H1 (cell line): Measurements from ENCODE around the gene CDCP1. TPM values are rescaled to one million over a fixed set of nuclear protein-coding genes. Genes with fewer than 3 reads are reported as not detected.

ENCODE experiments used
- CHD2 ChIP-seq: IDR thresholded peaks from 2 replicates; pipeline ENCODE4 v1.6.1; 2012; ENCODE audit warnings: low read length, improper control_type of control experiment
- JUN ChIP-seq: IDR thresholded peaks from 2 replicates; pipeline ENCODE4 v1.6.1; 2011; ENCODE audit warnings: low read depth, mild to moderate bottlenecking, improper control_type of control experiment, low read length
- NANOG ChIP-seq: IDR thresholded peaks from 2 replicates; pipeline ENCODE4 v1.6.1; 2011; ENCODE audit warnings: low read length, low read depth, mild to moderate bottlenecking, inconsistent platforms; ENCODE audit not compliant: insufficient read depth, poor library complexity, severe bottlenecking
- POLR2A ChIP-seq, 2 experiments: IDR thresholded peaks; 1 replicate in 1 of 2; 2 replicates in 1 of 2; pipeline ENCODE4 v1.6.1; 2011; ENCODE audit warnings: low read depth in 2 of 2, low read length in 2 of 2, mild to moderate bottlenecking in 2 of 2; ENCODE audit errors: control extremely low read depth in 1 of 2
- YY1 ChIP-seq: IDR thresholded peaks from 2 replicates; pipeline ENCODE4 v1.6.1; 2011; ENCODE audit warnings: low read depth, mild to moderate bottlenecking, low read length
- polyA plus RNA-seq, 7 experiments: library from polyadenylated mRNA; depleted of rRNA in 3 of 7; stranded (reverse) in 5 of 7; unstranded in 2 of 7; fragments of >200 nt in 5 of 7; fragments of 200-250 nt in 2 of 7; gene quantifications; 1 replicate in 5 of 7; 2 replicates in 1 of 7; 4 replicates in 1 of 7; pipeline versions ENCODE4 v1.2.1 to v1.2.3, GENCODE V29; 2011 to 2013; ENCODE audit warnings: missing spikeins in 2 of 7, mixed read lengths in 2 of 7
- total RNA-seq: library from RNA; stranded (reverse); fragmentation: NEBNext Ultra II Directional; extraction: Animal tissue kit (Norgen Biotek cat#: 25700); gene quantifications from 2 replicates; pipeline ENCODE4 v1.2.1, GENCODE V29; 2021
- TF ChIP-seq, protein P1 (sequence below): fragments of 300-600 bp; sonication (generic); IDR thresholded peaks from 2 replicates; pipeline ENCODE4 v1.7.1; 2012; ENCODE audit warnings: low read length, moderate library complexity, mild to moderate bottlenecking, inconsistent platforms; ENCODE audit not compliant: insufficient replicate concordance
- TF ChIP-seq, protein P2 (sequence below): IDR thresholded peaks from 2 replicates; pipeline ENCODE4 v1.6.1; 2011; ENCODE audit warnings: low read depth, mild to moderate bottlenecking, low read length; ENCODE audit not compliant: insufficient read depth

CDCP1 gene
- total and polyA plus RNA-seq, 2 of the 8 experiments (the other 6 are each of a cell fraction or from before 2014, with no cell fraction given), result 10.0 to 23.3 TPM

DNA sequence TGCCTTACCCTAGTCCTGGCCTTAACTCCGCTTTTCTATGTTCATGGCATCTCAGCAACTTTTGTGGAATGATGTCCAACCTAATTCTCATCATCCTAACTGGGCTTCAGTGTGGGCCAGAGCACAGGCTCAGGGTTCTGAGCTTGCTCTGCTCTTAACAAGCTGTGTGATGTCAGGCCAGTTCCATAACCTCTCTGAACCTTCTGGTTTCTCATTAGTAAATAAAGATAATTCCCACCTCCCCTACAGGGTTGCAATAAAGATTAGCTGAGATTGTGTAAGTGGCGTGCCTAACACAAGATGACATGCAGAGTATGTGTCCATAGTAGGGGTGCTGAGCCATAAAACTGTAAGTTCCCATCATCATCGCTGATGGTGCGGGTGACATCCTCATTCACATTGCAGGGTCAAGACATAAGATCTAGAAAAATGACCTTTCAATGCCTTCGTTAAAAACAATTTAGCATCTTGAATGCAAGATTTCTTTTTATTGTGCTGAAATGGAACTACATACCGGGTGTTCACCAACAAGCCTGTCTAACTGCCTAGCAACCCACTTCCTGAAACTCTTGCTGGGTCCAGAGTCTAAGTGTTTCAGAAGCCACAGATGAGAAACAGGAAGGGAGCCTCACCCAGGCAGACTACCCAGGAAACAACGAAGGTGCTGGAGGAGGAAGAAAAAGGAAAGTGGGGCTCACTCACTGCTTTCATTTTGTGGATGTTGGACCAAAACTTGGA is 36.2 kb downstream of the CDCP1 start (continued):
- TF ChIP-seq, protein P1, sequence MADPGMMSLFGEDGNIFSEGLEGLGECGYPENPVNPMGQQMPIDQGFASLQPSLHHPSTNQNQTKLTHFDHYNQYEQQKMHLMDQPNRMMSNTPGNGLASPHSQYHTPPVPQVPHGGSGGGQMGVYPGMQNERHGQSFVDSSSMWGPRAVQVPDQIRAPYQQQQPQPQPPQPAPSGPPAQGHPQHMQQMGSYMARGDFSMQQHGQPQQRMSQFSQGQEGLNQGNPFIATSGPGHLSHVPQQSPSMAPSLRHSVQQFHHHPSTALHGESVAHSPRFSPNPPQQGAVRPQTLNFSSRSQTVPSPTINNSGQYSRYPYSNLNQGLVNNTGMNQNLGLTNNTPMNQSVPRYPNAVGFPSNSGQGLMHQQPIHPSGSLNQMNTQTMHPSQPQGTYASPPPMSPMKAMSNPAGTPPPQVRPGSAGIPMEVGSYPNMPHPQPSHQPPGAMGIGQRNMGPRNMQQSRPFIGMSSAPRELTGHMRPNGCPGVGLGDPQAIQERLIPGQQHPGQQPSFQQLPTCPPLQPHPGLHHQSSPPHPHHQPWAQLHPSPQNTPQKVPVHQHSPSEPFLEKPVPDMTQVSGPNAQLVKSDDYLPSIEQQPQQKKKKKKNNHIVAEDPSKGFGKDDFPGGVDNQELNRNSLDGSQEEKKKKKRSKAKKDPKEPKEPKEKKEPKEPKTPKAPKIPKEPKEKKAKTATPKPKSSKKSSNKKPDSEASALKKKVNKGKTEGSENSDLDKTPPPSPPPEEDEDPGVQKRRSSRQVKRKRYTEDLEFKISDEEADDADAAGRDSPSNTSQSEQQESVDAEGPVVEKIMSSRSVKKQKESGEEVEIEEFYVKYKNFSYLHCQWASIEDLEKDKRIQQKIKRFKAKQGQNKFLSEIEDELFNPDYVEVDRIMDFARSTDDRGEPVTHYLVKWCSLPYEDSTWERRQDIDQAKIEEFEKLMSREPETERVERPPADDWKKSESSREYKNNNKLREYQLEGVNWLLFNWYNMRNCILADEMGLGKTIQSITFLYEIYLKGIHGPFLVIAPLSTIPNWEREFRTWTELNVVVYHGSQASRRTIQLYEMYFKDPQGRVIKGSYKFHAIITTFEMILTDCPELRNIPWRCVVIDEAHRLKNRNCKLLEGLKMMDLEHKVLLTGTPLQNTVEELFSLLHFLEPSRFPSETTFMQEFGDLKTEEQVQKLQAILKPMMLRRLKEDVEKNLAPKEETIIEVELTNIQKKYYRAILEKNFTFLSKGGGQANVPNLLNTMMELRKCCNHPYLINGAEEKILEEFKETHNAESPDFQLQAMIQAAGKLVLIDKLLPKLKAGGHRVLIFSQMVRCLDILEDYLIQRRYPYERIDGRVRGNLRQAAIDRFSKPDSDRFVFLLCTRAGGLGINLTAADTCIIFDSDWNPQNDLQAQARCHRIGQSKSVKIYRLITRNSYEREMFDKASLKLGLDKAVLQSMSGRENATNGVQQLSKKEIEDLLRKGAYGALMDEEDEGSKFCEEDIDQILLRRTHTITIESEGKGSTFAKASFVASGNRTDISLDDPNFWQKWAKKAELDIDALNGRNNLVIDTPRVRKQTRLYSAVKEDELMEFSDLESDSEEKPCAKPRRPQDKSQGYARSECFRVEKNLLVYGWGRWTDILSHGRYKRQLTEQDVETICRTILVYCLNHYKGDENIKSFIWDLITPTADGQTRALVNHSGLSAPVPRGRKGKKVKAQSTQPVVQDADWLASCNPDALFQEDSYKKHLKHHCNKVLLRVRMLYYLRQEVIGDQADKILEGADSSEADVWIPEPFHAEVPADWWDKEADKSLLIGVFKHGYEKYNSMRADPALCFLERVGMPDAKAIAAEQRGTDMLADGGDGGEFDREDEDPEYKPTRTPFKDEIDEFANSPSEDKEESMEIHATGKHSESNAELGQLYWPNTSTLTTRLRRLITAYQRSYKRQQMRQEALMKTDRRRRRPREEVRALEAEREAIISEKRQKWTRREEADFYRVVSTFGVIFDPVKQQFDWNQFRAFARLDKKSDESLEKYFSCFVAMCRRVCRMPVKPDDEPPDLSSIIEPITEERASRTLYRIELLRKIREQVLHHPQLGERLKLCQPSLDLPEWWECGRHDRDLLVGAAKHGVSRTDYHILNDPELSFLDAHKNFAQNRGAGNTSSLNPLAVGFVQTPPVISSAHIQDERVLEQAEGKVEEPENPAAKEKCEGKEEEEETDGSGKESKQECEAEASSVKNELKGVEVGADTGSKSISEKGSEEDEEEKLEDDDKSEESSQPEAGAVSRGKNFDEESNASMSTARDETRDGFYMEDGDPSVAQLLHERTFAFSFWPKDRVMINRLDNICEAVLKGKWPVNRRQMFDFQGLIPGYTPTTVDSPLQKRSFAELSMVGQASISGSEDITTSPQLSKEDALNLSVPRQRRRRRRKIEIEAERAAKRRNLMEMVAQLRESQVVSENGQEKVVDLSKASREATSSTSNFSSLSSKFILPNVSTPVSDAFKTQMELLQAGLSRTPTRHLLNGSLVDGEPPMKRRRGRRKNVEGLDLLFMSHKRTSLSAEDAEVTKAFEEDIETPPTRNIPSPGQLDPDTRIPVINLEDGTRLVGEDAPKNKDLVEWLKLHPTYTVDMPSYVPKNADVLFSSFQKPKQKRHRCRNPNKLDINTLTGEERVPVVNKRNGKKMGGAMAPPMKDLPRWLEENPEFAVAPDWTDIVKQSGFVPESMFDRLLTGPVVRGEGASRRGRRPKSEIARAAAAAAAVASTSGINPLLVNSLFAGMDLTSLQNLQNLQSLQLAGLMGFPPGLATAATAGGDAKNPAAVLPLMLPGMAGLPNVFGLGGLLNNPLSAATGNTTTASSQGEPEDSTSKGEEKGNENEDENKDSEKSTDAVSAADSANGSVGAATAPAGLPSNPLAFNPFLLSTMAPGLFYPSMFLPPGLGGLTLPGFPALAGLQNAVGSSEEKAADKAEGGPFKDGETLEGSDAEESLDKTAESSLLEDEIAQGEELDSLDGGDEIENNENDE, result no peak
- TF ChIP-seq JUN (no peak), POLR2A (IDR thresholded peaks at IDR 0.05; ENCODE audit: control extremely low read depth in 1 of 2, low read depth in 2 of 2, low read length in 2 of 2) (no peak), NANOG (no peak), CHD2 (no peak), YY1 (no peak)
- TF ChIP-seq, protein P2, sequence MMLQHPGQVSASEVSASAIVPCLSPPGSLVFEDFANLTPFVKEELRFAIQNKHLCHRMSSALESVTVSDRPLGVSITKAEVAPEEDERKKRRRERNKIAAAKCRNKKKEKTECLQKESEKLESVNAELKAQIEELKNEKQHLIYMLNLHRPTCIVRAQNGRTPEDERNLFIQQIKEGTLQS, result no peak
